ENCODE measurements around the gene TGFBRAP1.

- no peak for TF ChIP-seq CTCF (IDR thresholded peaks at IDR 0.05)
- no peak for TF ChIP-seq POLR2A (IDR thresholded peaks at IDR 0.05)
These were observed 20.4 kb downstream of the TGFBRAP1 start for GRCh38 chr2:105309147-105309545.

All from tibial nerve (tissue), 3 donors.